Measurements from ENCODE around the gene NIPSNAP2. TPM values are rescaled to one million over a fixed set of nuclear protein-coding genes. Genes with fewer than 3 reads are reported as not detected.

The NIPSNAP2 gene
- total RNA-seq, 1 experiment from 2014 or later: 62.4 TPM

DNA sequence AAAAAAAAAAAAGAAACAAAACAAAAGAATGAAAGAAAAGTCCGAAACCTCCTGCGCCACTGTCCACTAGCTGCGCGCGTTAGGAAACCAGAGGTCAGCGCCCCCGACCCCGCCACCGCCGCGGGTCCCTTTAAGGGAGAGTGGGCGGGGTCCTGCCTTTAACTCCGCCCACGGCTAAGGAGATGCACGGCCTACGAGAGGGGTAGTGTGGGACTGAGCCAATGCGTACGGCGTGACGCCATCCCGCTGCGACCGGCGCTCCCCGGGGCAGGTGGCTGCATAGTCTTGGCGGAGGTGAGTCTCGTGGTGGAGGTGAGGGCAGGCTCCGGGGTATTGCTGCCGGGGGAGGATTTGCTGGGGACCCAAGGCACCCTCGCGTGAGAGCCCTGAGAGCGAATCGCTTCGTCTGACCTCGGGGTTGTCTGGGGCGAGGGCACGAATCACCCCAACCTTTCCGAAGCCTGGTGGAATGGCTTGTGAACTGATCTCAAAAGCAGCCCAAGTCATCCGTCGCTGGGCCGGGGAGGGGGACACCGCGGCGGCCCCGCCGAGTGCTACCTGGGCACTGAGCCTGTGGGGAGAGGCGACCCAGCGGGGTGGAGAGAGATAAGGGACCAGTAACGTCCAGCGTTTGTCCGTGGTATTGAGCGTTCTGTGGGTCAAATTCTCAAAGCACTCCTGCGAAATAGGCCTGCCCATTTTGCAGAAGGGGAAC lies 12.6 kb upstream of the NIPSNAP2 start, which contains the start of gene MRPS17:
MRPS17 (plus strand) TSS at position 241 of the 715 bp plus-strand sequence. CDS start 1,319 bp downstream, outside the sequence.
- peak within 1 kb of the TSS; percentile 99 for H3K9ac ChIP-seq (ENCODE audit: low read length)
- ChIA-PET CTCF (no interaction called here), RAD21 (ENCODE audit: low non-redundant PET in 1 of 2, low total read pairs in 2 of 2, uncharacterized antibody in 2 of 2, unreplicated experiment in 2 of 2) (no interaction called here), POLR2A (no interaction called here)
- H3K27me3 ChIP-seq (ENCODE audit: insufficient read depth, low read length): no peaks in the 10 kb centered on the region
- H2AFZ ChIP-seq (ENCODE audit: low read depth, low read length, poor library complexity, severe bottlenecking): no peak within 1 kb of the TSS
- H3K79me2 ChIP-seq (ENCODE audit: insufficient read depth, low read length): peaks cover 27% of the 10 kb centered on the region
- ATAC-seq (peak; percentile 100), DNase-seq (ENCODE audit: low read depth, low spot score) (peak; percentile 85)
- peak within 1 kb of the TSS; percentile 92 for H3K4me2 ChIP-seq (ENCODE audit: low read length)
- peak within 1 kb of the TSS; percentile 99 to 100 for H3K4me3 ChIP-seq (replicated peaks in 1 of 2; ENCODE audit: low read depth in 1 of 2, low read length in 2 of 2)
- BruUV-seq (replicated peaks): TSS peak; percentile 57
- H3K9me3 ChIP-seq (ENCODE audit: control insufficient read depth in 1 of 2, insufficient read depth in 1 of 2, low read depth in 1 of 2, low read length in 2 of 2): no peaks in the 10 kb centered on the region
- H4K20me1 ChIP-seq (ENCODE audit: insufficient read depth): no peaks in the 10 kb centered on the region
- H3K9me2 ChIP-seq (ENCODE audit: insufficient read depth): no peaks in the 10 kb centered on the region
- peaks cover 13 to 16% of the 10 kb centered on the region in 2 experiments; a peak in 3 of 4 replicates for H3K36me3 ChIP-seq (ENCODE audit: control insufficient read depth in 1 of 2, insufficient read depth in 2 of 2, low read length in 2 of 2)
- peak within 1 kb of the TSS; percentile 69 for H3K27ac ChIP-seq (ENCODE audit: low read depth, low read length)
- TF ChIP-seq POLR2AphosphoS5 (IDR thresholded peaks at IDR 0.05; ENCODE audit: low read depth, low read length) (peak; percentile 94), ZFX (IDR thresholded peaks at IDR 0.05) (peak; percentile 16; the same call in 1 of the 2 replicates), CBX3 (IDR thresholded peaks at IDR 0.05; ENCODE audit: low read depth) (peak; percentile 58), EZH2phosphoT487 (IDR thresholded peaks at IDR 0.05; ENCODE audit: borderline replicate concordance) (no peak), EGR1 (IDR thresholded peaks at IDR 0.05; ENCODE audit: low read depth) (0 out of 2 replicates have a peak, but pooled peaks have one; percentile 45), YY1 (IDR thresholded peaks at IDR 0.05; ENCODE audit: extremely low read depth, insufficient replicate concordance, low read depth, low read length) (peak; percentile 70), POLR2A (IDR thresholded peaks at IDR 0.05; ENCODE audit: borderline replicate concordance, extremely low read depth, insufficient read depth, insufficient read length) (peak; percentile 69), RAD21 (IDR thresholded peaks at IDR 0.05; ENCODE audit: low read depth) (no peak), SP1 (IDR thresholded peaks at IDR 0.05; ENCODE audit: low read depth) (peak; percentile 77), JUND (IDR thresholded peaks at IDR 0.05) (no peak), SIN3A (IDR thresholded peaks at IDR 0.05; ENCODE audit: low read depth) (peak; percentile 87), SRF (IDR thresholded peaks at IDR 0.05; ENCODE audit: low read depth) (peak; percentile 86)
- TF ChIP-seq, protein P1, sequence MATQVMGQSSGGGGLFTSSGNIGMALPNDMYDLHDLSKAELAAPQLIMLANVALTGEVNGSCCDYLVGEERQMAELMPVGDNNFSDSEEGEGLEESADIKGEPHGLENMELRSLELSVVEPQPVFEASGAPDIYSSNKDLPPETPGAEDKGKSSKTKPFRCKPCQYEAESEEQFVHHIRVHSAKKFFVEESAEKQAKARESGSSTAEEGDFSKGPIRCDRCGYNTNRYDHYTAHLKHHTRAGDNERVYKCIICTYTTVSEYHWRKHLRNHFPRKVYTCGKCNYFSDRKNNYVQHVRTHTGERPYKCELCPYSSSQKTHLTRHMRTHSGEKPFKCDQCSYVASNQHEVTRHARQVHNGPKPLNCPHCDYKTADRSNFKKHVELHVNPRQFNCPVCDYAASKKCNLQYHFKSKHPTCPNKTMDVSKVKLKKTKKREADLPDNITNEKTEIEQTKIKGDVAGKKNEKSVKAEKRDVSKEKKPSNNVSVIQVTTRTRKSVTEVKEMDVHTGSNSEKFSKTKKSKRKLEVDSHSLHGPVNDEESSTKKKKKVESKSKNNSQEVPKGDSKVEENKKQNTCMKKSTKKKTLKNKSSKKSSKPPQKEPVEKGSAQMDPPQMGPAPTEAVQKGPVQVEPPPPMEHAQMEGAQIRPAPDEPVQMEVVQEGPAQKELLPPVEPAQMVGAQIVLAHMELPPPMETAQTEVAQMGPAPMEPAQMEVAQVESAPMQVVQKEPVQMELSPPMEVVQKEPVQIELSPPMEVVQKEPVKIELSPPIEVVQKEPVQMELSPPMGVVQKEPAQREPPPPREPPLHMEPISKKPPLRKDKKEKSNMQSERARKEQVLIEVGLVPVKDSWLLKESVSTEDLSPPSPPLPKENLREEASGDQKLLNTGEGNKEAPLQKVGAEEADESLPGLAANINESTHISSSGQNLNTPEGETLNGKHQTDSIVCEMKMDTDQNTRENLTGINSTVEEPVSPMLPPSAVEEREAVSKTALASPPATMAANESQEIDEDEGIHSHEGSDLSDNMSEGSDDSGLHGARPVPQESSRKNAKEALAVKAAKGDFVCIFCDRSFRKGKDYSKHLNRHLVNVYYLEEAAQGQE (IDR thresholded peaks at IDR 0.05; ENCODE audit: low read depth): no peak
- TF ChIP-seq, protein P2, sequence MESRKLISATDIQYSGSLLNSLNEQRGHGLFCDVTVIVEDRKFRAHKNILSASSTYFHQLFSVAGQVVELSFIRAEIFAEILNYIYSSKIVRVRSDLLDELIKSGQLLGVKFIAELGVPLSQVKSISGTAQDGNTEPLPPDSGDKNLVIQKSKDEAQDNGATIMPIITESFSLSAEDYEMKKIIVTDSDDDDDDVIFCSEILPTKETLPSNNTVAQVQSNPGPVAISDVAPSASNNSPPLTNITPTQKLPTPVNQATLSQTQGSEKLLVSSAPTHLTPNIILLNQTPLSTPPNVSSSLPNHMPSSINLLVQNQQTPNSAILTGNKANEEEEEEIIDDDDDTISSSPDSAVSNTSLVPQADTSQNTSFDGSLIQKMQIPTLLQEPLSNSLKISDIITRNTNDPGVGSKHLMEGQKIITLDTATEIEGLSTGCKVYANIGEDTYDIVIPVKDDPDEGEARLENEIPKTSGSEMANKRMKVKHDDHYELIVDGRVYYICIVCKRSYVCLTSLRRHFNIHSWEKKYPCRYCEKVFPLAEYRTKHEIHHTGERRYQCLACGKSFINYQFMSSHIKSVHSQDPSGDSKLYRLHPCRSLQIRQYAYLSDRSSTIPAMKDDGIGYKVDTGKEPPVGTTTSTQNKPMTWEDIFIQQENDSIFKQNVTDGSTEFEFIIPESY (IDR thresholded peaks at IDR 0.05; ENCODE audit: extremely low read depth, insufficient replicate concordance, low read length): no peak
- TF ChIP-seq, protein P3, sequence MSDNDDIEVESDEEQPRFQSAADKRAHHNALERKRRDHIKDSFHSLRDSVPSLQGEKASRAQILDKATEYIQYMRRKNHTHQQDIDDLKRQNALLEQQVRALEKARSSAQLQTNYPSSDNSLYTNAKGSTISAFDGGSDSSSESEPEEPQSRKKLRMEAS (IDR thresholded peaks at IDR 0.05): peak; percentile 97
- intact Hi-C loops (cut with micrococcal nuclease): loop anchor here (5.0 to 10.0 kb wide), 2 partner anchors 64 to 1187 kb away; partner anchors contain the start of gene ZNF713
- peaks cover 0 to 5% of the 10 kb centered on the region in 2 experiments; a peak in 1 of 4 replicates for H3K4me1 ChIP-seq (ENCODE audit: control insufficient read depth in 1 of 2, insufficient read depth in 2 of 2, low read length in 2 of 2)

Data from HCT116 (cell line).